ENCODE measurements around the gene PRKAA1. TPM values are rescaled to one million over a fixed set of nuclear protein-coding genes. Genes with fewer than 3 reads are reported as not detected.
A peak's percentile ranks its signal among the peaks of the same experiment; 100 is the strongest.

Gene PRKAA1
- total RNA-seq: 10 to 100 TPM; 18.3 to 70.7 (median 33.8) TPM

DNA sequence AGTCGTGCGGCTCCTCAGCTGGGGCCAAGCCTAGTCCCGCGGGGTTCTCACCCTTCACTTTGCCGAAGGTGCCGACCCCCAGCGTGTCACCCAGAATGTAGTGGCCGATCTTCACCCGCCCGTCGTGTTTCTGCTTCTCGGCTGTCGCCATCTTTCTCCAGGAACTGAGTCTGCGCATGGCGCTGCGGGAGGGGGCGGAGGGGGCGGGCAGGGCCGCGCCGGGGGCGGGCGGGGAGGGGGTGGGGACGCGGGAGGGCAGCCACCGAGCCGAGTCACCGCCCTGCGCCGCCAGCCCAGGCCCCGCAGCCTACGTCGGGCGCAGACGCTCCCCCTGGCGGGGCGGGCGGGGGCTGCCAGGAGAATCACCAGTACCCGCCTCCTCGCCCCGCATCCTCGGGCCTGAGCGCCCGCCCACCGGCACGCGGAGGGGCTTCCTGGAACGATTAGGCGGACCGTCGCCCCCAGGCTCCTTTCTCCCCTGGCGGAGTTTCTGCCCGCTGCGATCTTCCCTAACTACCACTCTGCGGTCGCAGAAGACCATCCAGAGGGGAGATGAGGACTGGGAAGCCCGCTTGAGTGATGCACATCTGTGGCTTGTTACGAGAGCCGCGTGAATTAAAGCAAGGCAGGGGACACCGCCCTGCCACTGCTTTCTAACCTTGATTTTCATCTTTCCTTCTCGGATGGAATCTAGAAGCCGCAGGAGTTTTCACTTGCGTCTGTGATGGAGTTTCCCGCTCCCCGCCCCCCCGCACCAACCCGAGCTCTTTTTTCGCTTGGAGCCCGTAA is at the start of gene PRKAA1:
PRKAA1 (minus strand) TSS at position 363 of the 789 bp plus-strand sequence; CDS start at position 178, 185 bp downstream.
- Histone ChIP-seq H3K4me1 (replicated peaks in 1 of 2) (peaks cover 7 to 14% of the 10 kb centered on the region in 2 donors), H3K27ac (peak within 1 kb of the TSS; percentile 91 to 96), H3K4me3 (peak within 1 kb of the TSS; percentile 81 to 94 (median 89))
- peak; percentile 89 to 96 (median 94) for ATAC-seq (replicated peaks in 6 of 8)
- in situ Hi-C loops (cut with MboI; ENCODE audit: low pct_unique_long_range_greater_than_20kb in 2 of 9, low sequenced_read_pairs in 9 of 9, unreplicated experiment in 9 of 9): no loop called here
- 0 to 3% (median 0%) methylated on average over 1 to 18 of the region's 70 CpGs; no CpG with 5 or more reads in 4 of the 10 experiments for WGBS, 10 experiments

DNA sequence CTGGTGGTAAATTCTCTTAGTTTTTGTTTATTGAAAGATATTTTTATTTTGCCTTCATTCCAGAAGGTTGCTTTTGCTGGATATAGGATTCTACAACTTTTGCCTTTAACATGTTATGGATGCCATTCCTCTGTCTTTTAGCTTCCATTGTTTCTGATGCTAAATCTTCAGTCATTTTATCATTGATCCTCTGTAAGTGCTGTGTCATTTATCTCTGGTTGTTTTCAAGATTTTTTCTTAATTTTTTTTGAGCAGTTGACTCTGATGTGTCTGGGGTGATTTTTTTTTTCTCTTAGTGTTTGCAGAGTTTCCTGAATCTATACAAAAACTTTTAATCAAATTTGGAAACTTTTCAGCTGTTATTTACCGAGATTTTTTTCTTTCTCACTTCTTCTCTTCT is 49.4 kb upstream of the PRKAA1 start:
- Histone ChIP-seq H3K27ac (no peak overlapping the region), H3K4me1 (replicated peaks in 1 of 2) (no peaks in the 10 kb centered on the region), H3K4me3 (no peak overlapping the region)
- WGBS, 10 experiments: 13 to 100% (median 72%) methylated on average over 1 of the region's 1 CpG
- ATAC-seq (replicated peaks in 6 of 8): no peak
- in situ Hi-C loops (cut with MboI; ENCODE audit: low pct_unique_long_range_greater_than_20kb in 2 of 9, low sequenced_read_pairs in 9 of 9, unreplicated experiment in 9 of 9): no loop called here

DNA sequence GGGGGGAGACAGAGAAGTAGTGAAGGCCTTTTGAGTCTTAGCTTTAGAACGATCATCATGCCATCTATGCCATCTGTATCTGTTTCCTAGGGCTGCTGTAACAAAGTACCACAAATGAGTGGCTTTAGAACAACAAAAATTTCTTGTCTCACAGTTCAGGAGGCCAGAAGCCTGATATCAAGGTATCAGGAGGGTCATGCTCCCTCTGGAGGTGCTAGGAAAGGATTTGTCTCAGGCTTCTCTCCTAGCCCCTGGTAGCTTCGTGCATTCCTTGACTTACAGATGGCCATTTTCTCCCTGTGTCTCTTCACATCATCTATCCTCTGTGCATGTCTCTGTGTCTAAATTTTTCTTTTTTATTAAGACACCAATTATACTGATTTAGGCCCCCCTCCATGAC is 48.2 kb upstream of the PRKAA1 start:
- in situ Hi-C loops (cut with MboI; ENCODE audit: low pct_unique_long_range_greater_than_20kb in 2 of 9, low sequenced_read_pairs in 9 of 9, unreplicated experiment in 9 of 9): no loop called here
- ATAC-seq (replicated peaks in 6 of 8): no peak
- Histone ChIP-seq H3K4me3 (no peak overlapping the region), H3K27ac (no peak overlapping the region), H3K4me1 (replicated peaks in 1 of 2) (no peaks in the 10 kb centered on the region)
- WGBS, 10 experiments: 75 to 100% (median 82%) methylated on average over 1 to 2 of the region's 2 CpGs; no CpG with 5 or more reads in 5 of the 10 experiments

DNA sequence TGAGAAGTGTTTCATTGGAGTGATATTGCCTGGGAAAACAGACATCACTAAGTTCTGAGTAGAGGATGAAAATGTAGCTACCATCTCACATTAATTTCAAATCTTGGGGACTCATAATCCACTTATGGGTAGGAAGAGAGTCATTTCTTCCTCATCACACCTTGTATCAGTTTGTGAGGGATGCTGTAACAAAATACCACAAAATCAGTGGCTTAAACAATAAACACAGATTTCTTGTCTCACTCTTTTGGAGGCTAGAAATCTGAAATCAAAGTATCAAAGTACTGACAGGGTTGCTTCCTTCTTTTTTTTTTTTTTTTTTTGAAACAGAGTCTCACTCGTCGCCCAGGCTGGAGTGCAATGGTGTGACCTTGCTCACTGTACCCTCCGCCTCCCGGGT is 46.4 kb upstream of the PRKAA1 start:
- ATAC-seq (replicated peaks in 6 of 8): no peak
- in situ Hi-C loops (cut with MboI; ENCODE audit: low pct_unique_long_range_greater_than_20kb in 2 of 9, low sequenced_read_pairs in 9 of 9, unreplicated experiment in 9 of 9): no loop called here
- Histone ChIP-seq H3K27ac (no peak overlapping the region), H3K4me3 (no peak overlapping the region), H3K4me1 (replicated peaks in 1 of 2) (no peaks in the 10 kb centered on the region)
- WGBS, 10 experiments: 60 to 100% (median 90%) methylated on average over 1 to 4 of the region's 4 CpGs; no CpG with 5 or more reads in 3 of the 10 experiments

DNA sequence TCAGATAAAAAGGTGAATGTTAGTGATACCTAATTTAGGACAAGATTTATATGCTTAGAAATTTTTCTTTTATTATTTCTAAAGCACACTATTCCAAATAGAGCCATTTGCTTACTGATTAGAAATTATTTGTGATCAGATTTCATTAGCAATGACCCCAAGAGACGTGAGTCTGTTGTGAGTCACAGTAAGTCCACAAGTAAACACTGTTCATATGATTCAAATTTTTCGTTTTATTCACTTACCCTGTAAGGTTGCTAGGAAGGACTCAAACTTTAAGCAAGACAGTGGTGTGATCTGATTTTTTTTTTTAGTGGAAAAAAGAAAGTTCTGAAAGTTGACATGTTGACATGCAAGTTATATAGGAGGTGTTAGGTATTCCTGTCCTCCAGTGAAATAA is 44.2 kb upstream of the PRKAA1 start:
- no peak overlapping the region for H3K27ac ChIP-seq
- no peaks in the 10 kb centered on the region for H3K4me1 ChIP-seq (replicated peaks in 1 of 2)
- H3K4me3 ChIP-seq: no peak overlapping the region
- 9 to 79% (median 67%) methylated on average over 1 to 2 of the region's 2 CpGs; no CpG with 5 or more reads in 3 of the 10 experiments for WGBS, 10 experiments
- in situ Hi-C loops (cut with MboI; ENCODE audit: low pct_unique_long_range_greater_than_20kb in 2 of 9, low sequenced_read_pairs in 9 of 9, unreplicated experiment in 9 of 9): no loop called here
- peak in 1 of 8 experiments; percentile 20 for ATAC-seq (replicated peaks in 6 of 8)

DNA sequence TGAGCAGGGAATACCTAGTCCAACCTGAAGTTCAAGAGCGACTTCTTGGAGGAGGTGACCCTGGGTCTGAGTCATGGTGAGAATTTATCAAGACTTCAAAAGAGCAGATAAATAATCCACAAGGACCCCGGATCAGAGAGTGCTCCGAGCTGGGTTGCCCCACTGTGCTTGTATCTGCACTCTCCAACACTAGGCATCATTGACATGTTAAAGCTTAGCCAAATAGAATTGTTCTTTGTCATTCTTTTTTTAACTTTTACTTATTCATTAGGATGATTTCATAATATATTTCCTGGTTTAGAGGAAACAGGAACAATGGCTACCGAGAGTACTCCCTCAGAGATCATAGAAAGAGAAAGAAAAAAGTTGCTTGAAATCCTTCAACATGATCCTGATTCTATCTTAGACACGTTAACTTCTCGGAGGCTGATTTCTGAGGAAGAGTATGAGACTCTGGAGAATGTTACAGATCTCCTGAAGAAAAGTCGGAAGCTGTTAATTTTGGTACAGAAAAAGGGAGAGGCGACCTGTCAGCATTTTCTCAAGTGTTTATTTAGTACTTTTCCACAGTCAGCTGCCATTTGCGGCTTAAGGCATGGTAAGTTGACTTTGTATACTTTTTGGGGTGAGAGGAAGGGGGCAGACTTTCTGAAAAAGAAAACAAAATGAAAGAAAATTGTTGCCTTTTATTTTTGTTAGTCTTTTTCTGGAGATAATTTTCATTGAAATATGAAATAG is 43.1 kb upstream of the PRKAA1 start, which contains the start of gene CARD6:
CARD6 (plus strand) TSS at position 300 of the 738 bp plus-strand sequence; CDS start at position 316, 16 bp downstream.
- Histone ChIP-seq H3K4me1 (replicated peaks in 1 of 2) (peaks cover under 1 to 1% of the 10 kb centered on the region in 2 donors), H3K27ac (no peak within 1 kb of the TSS), H3K4me3 (no peak within 1 kb of the TSS)
- 29 to 65% (median 44%) methylated on average over 1 to 9 of the region's 9 CpGs for WGBS, 10 experiments
- in situ Hi-C loops (cut with MboI; ENCODE audit: low pct_unique_long_range_greater_than_20kb in 2 of 9, low sequenced_read_pairs in 9 of 9, unreplicated experiment in 9 of 9): no loop called here
- peak in 3 of 8 experiments; percentile 36 to 59 (median 53) for ATAC-seq (replicated peaks in 6 of 8)

DNA sequence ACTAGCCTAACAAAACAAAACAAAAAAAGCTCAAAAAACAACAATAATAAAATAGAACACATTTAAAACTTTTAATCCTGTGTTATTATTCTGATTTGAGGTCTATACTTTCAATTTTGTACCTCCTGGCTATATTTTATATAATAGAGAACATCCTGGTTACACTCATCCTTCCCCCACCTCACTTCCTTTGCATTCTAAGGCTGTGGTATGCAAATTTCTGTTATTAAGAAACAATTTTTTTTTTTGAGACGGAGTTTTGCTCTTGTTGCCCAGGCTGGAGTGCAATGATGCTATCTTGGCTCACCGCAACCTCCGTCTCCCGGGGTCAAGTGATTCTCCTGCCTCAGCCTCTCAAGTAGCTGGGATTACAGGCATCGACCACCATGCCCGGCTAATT is 39.9 kb upstream of the PRKAA1 start:
- WGBS, 10 experiments: 78 to 100% (median 91%) methylated on average over 2 to 6 of the region's 6 CpGs; no CpG with 5 or more reads in 3 of the 10 experiments
- Histone ChIP-seq H3K4me3 (no peak overlapping the region), H3K4me1 (replicated peaks in 1 of 2) (peaks cover 5 to 16% of the 10 kb centered on the region in 2 donors), H3K27ac (no peak overlapping the region)
- no peak for ATAC-seq (replicated peaks in 6 of 8)
- in situ Hi-C loops (cut with MboI; ENCODE audit: low pct_unique_long_range_greater_than_20kb in 2 of 9, low sequenced_read_pairs in 9 of 9, unreplicated experiment in 9 of 9): loop anchor here in 1 of 9 experiments (10.0 kb wide), 1 partner anchor 83 kb away; the partner anchor contains the start of gene TTC33

DNA sequence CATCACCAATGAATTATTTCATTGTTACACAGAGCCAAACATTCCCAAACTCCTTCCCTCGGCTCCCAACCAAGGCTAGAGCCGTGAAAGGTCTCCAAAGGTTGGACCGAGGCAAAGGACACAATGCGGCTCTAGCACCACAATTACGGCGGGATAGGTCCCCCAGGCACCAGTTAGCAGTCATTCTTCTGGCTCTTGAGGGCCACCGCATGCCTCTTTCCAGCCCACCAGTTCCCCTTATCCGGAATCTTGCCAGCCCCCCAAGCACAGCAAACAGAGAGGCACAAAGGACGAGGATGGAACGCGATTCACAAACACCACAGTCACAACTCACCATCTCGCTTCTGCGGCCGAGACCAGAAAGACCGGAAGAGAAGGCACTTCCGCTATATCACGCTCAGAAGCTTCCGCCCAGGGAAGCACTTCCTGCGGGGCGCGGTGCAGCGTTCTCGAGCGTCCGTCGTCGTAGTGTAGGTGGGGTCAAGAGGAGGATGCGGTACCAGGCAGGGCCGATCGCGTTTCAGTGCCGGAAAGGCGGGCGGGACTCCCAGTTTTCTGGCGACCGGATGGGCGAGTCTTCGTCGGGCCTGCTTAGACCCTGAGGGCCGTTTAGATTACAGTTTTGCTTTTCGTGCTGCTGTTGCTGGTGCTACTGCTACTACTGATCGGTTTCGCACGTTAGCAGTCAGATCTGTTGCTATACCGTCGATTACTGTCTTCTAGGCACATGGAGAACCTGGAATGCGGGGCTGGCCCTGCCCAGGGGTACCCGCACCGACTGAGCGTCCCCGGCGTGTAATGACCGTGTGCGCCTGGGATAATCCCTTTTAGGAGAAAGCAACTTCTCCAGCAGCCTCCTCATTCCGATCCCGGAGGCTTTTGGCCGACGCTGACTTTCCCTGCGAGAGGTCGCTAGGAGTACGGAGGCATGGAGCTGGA is 36.9 kb upstream of the PRKAA1 start, which contains the start of gene RPL37:
RPL37 (minus strand) TSS at position 374 of the 939 bp plus-strand sequence; CDS start at position 337, 37 bp downstream.
- peak; percentile 89 to 100 (median 99) for ATAC-seq (replicated peaks in 6 of 8)
- H3K4me3 ChIP-seq: peak within 1 kb of the TSS; percentile 45 to 80 (median 67)
- H3K4me1 ChIP-seq (replicated peaks in 1 of 2): peaks cover 5 to 18% of the 10 kb centered on the region in 2 donors
- H3K27ac ChIP-seq: peak within 1 kb of the TSS; percentile 88 to 94
- WGBS, 10 experiments: 0 to 6% (median 2%) methylated on average over 4 to 31 of the region's 61 CpGs; no CpG with 5 or more reads in 3 of the 10 experiments
- in situ Hi-C loops (cut with MboI; ENCODE audit: low pct_unique_long_range_greater_than_20kb in 2 of 9, low sequenced_read_pairs in 9 of 9, unreplicated experiment in 9 of 9): loop anchor here in 1 of 9 experiments (10.0 kb wide), 1 partner anchor 80 kb away; the partner anchor contains the start of gene TTC33

DNA sequence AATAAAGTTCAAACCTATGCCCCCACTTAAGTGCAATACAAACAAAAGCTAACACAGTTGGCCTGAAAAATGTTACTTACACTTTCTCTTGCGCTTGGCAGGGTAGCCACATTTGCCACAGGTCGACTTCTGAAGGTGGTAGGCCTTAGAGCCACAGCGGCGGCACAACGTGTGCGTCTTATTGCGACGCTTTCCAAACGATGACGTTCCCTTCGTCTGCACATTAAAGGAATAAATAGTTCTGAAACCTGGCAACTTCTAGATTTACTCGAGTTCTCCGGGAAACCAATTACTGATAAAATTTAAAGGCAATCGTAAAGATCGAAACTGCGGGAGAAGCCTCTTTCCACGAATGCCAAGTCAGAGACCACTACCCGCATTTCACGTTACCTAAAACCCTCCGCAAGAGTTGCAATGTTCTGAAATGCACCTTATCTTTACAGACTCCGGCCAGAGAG is 36.2 kb upstream of the PRKAA1 start:
- peak overlapping the region; percentile 45 to 80 (median 67) for H3K4me3 ChIP-seq
- 0 to 9% (median 1%) methylated on average over 1 to 21 of the region's 21 CpGs; no CpG with 5 or more reads in 1 of the 10 experiments for WGBS, 10 experiments
- peak overlapping the region; percentile 79 to 87 for H3K27ac ChIP-seq
- in situ Hi-C loops (cut with MboI; ENCODE audit: low pct_unique_long_range_greater_than_20kb in 2 of 9, low sequenced_read_pairs in 9 of 9, unreplicated experiment in 9 of 9): loop anchor here in 1 of 9 experiments (10.0 kb wide), 1 partner anchor 80 kb away; the partner anchor contains the start of gene TTC33
- peaks cover 5 to 18% of the 10 kb centered on the region in 2 donors for H3K4me1 ChIP-seq (replicated peaks in 1 of 2)
- ATAC-seq (replicated peaks in 6 of 8): no peak

DNA sequence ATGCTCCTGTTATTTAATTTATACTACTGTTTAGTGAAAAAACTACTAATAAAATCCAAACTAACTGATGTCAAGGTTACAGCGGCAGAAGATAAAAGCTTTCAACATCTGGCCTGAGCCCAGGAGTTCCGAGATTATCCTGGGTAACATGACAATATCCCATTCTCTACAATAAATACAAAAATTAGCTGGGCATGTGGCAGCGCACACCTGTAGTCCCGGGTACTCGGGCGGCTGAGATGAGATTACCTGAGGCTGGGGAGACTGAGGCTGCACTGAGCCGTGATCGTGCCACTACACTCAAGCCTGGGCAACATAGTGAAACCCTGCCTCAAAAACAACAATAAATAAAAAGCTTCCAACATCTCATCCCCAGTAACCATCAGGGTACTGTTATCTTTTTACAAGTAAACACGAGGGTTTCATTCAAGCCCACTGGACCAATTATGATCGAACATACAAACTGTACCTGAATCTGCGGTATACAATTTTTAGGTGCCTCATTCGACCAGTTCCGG is 35.6 kb upstream of the PRKAA1 start:
- no peak for ATAC-seq (replicated peaks in 6 of 8)
- Histone ChIP-seq H3K4me1 (replicated peaks in 1 of 2) (peaks cover 5 to 18% of the 10 kb centered on the region in 2 donors), H3K4me3 (peak overlapping the region; percentile 45 to 80 (median 67)), H3K27ac (no peak overlapping the region)
- 0 to 67% (median 27%) methylated on average over 2 to 12 of the region's 13 CpGs; no CpG with 5 or more reads in 2 of the 10 experiments for WGBS, 10 experiments
- in situ Hi-C loops (cut with MboI; ENCODE audit: low pct_unique_long_range_greater_than_20kb in 2 of 9, low sequenced_read_pairs in 9 of 9, unreplicated experiment in 9 of 9): loop anchor here in 1 of 9 experiments (10.0 kb wide), 1 partner anchor 79 kb away; the partner anchor contains the start of gene TTC33

DNA sequence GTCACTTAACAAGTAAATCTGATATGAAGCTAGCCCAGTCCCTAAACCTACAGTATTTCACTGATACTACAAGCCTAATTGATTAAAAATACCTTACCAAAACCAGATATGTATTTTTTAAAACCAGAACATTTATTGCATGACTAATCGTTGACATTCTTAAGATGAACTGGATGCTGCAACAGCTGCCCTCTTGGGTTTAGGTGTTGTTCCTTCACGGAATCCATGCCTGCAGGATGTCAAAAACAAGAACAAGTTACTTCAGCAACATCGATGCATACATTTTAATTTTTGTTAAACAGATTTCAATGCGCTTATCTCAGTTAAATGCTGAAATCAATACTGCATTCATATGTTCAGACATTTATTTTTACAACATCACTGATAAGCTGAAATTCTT is 34.2 kb upstream of the PRKAA1 start:
- H3K4me3 ChIP-seq: no peak overlapping the region
- in situ Hi-C loops (cut with MboI; ENCODE audit: low pct_unique_long_range_greater_than_20kb in 2 of 9, low sequenced_read_pairs in 9 of 9, unreplicated experiment in 9 of 9): loop anchor here in 1 of 9 experiments (10.0 kb wide), 1 partner anchor 78 kb away; the partner anchor contains the start of gene TTC33
- peaks cover 5 to 18% of the 10 kb centered on the region in 2 donors for H3K4me1 ChIP-seq (replicated peaks in 1 of 2)
- no peak overlapping the region for H3K27ac ChIP-seq
- no peak for ATAC-seq (replicated peaks in 6 of 8)
- 50 to 100% (median 87%) methylated on average over 1 to 4 of the region's 4 CpGs for WGBS, 10 experiments

Data from motor neuron (in vitro differentiated cells).